ENCODE measurements around the gene CAV3. TPM values are rescaled to one million over a fixed set of nuclear protein-coding genes. Genes with fewer than 3 reads are reported as not detected.

The CAV3 gene
- not detected in 2 replicates for total RNA-seq

GRCh38 chr3:8733332-8734094 is at the start of gene CAV3:
Gene CAV3, plus strand, starts transcription at chr3:8733802. Its CDS starts 75 bp downstream, at chr3:8733877.

GRCh38 chr3:8769088-8769822 is 35.7 kb downstream of the CAV3 start, which contains the start of gene OXTR:
Gene OXTR, minus strand, starts transcription at chr3:8769613. Its CDS starts 1,426 bp downstream, at chr3:8768187.

Other genes with a start within 250 kb of the CAV3 start
- 44.2 and 119 TPM in 2 replicates for gene LMCD1, start 232.0 kb upstream of the CAV3 start, total RNA-seq
- under 0.01 TPM in 1 of 2 replicates, not detected in the other for gene SSUH2, start 89.0 kb upstream of the CAV3 start, total RNA-seq
- 0.37 and 0.57 TPM in 2 replicates for gene OXTR, start 35.8 kb downstream of the CAV3 start, total RNA-seq
- 4.3 and 4.6 TPM in 2 replicates for gene RAD18, start 229.7 kb downstream of the CAV3 start, total RNA-seq

Measured in smooth muscle cell of bladder (primary cell).